Mucosa of rectum (tissue), 2 donors: ENCODE results near the gene ABTB1.

ENCODE experiments used
- H3K27ac ChIP-seq, 2 donors: one replicate each; pipeline ENCODE4 v1.7.0; 2013; ENCODE audit warnings: inconsistent platforms in 2 of 2, low read depth in 2 of 2, low read length in 2 of 2
- H3K27me3 ChIP-seq, 2 donors: one replicate each; pipeline ENCODE4 v1.7.0; 2013; ENCODE audit warnings: low read length in 2 of 2; ENCODE audit not compliant: control insufficient read depth in 2 of 2, insufficient read depth in 2 of 2
- H3K36me3 ChIP-seq, 2 donors: one replicate each; pipeline ENCODE4 v1.7.0; 2013; ENCODE audit warnings: low read length in 2 of 2; ENCODE audit not compliant: control insufficient read depth in 2 of 2, insufficient read depth in 2 of 2
- H3K4me1 ChIP-seq, 2 donors: one replicate each; pipeline ENCODE4 v1.7.0; 2013; ENCODE audit warnings: low read length in 2 of 2, mild to moderate bottlenecking in 1 of 2; ENCODE audit not compliant: control insufficient read depth in 2 of 2, insufficient read depth in 2 of 2
- H3K4me3 ChIP-seq, 2 donors: one replicate each; pipeline ENCODE4 v1.7.0; 2013; ENCODE audit warnings: low read length in 2 of 2
- H3K9ac ChIP-seq, 2 donors: one replicate each; pipeline ENCODE4 v1.7.0; 2013; ENCODE audit warnings: low read length in 2 of 2, low read depth in 1 of 2, mild to moderate bottlenecking in 1 of 2
- H3K9me3 ChIP-seq, 2 donors: one replicate each; pipeline ENCODE4 v1.7.0; 2013; ENCODE audit warnings: low read length in 2 of 2; ENCODE audit not compliant: control insufficient read depth in 2 of 2
- donor health status: healthy.
- donor health status: Normal muscosa, but diverticular disease.

The ABTB1 gene

DNA sequence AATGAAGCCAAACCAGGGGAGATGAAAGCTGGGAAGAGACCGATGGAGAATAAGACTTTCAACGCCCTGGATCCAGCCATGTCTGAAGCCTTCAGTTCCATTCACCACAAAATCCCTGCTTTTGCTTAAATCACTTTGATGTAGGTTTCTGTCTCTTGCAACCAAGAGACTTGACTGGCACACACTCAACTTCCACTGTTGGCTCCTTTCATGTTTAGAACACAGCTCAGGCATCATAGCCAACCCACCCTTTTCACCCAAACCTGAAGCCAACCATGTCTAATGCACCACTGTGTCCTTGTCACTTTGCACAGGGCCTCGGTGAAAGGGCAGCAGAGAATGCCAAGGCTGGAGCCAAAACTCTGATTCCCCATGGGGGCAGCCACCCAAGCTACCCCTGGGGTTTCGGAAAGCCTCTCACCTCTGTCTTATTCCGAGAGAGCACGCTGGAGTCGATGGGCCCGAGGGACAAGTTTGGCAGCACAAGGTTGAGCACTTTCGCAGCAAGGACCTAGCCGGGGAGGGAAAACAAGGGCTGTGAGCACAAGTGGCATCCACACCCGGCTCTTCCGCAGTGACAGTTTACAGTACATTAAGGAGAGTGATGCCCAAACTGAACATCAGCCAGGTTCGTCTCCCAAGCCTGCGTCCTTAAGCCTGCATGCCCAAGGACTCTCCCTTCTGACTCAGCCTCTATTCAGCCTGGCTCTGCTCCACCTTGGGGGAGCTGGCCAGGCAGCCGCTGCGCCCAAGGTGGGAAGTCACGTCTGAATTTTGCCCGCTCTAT, 37.6 kb downstream of the ABTB1 start:
- Histone ChIP-seq H3K9me3 (no peaks in the 10 kb centered on the region), H3K27ac (no peak overlapping the region), H3K9ac (no peak overlapping the region), H3K27me3 (no peaks in the 10 kb centered on the region), H3K4me3 (no peak overlapping the region), H3K4me1 (no peaks in the 10 kb centered on the region), H3K36me3 (peaks cover 44 to 57% of the 10 kb centered on the region in 2 donors)

DNA sequence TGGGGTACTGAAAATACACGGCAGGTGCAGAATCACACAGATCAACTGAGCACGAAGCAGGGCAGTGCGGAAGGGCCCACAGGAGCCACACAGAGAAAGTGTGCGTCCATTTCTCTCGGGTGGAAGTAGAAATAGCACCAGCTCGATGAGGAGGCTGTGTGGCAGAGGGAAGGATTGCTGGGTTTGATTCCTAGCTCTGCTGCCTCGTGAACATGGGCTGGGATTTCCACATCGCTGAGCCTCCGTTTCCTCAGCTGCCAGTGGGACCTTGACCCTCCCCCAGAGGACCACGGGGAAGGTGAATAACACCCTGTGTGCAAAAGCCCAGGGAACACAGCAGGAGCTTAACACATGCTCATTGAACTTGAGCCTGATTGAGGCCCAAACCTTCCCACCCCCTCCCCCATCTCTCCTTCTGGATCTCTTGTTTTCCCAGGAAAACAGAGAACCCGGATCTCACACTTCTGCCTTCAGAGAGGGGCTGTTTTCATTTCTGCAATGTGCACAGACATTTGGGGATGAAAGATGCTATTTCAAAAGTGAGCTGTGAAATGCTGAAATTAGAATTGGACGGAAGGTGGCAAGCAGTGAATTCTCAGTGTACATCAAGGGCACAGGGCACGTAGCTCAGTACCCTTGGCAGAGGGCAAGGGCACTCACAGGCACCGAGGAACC, 38.4 kb downstream of the ABTB1 start:
- Histone ChIP-seq H3K9me3 (no peaks in the 10 kb centered on the region), H3K36me3 (peaks cover 46 to 56% of the 10 kb centered on the region in 2 donors), H3K27ac (no peak overlapping the region), H3K4me3 (no peak overlapping the region), H3K9ac (no peak overlapping the region), H3K4me1 (no peaks in the 10 kb centered on the region), H3K27me3 (no peaks in the 10 kb centered on the region)

DNA sequence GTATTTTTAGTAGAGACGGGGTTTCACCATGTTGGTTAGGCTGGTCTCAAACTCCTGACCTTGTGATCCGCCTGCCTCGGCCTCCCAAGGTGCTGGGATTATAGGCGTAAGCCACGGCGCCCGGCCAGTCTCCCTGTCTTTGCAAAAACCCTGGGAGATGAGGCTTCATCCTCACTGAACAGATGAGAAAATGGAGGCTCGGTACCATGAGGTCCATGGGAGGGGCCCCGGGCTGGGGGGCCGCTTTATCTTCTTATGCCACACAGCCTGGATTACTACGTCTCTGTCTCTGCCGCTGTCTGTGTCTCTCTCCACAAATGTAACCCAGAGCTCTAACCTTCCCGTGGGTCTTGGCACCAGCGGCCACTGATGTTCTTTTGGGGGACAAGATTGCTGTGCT, 39.1 kb downstream of the ABTB1 start:
- Histone ChIP-seq H3K27ac (no peak overlapping the region), H3K27me3 (no peaks in the 10 kb centered on the region), H3K4me3 (no peak overlapping the region), H3K9ac (no peak overlapping the region), H3K9me3 (no peaks in the 10 kb centered on the region), H3K36me3 (peaks cover 44 to 58% of the 10 kb centered on the region in 2 donors), H3K4me1 (no peaks in the 10 kb centered on the region)

DNA sequence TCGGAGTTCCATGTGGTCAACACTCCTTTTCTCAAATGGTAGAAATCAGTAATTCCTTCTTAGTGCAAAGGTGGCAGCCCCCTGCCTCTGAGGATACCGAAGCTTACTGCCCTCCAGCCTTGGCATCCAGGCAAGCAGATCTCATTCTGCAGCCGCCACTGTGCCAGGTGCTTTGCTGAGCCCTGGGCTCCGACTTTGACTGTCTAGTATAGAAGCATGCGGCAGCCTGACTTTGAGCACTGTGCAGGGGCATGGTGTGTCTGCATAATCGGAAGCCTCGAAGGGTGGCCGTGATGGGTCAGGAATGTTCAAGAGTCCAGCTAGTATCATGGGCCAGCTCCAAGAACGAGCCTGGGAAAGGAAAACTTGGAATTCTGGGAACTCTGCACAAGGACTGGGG, 39.7 kb downstream of the ABTB1 start:
- Histone ChIP-seq H3K36me3 (peaks cover 44 to 56% of the 10 kb centered on the region in 2 donors), H3K27ac (no peak overlapping the region), H3K4me1 (no peaks in the 10 kb centered on the region), H3K27me3 (no peaks in the 10 kb centered on the region), H3K9me3 (no peaks in the 10 kb centered on the region), H3K9ac (no peak overlapping the region), H3K4me3 (no peak overlapping the region)

- Histone ChIP-seq H3K36me3 (peaks cover 40 to 56% of the 10 kb centered on the region in 2 donors), H3K27me3 (no peaks in the 10 kb centered on the region), H3K9me3 (no peaks in the 10 kb centered on the region), H3K9ac (no peak overlapping the region), H3K4me1 (no peaks in the 10 kb centered on the region), H3K27ac (peak overlapping the region in 1 of 2 donors; percentile 41), H3K4me3 (no peak overlapping the region)
Observed at GRCh38 chr3:127712881-127713771, 40.4 kb downstream of the ABTB1 start.

DNA sequence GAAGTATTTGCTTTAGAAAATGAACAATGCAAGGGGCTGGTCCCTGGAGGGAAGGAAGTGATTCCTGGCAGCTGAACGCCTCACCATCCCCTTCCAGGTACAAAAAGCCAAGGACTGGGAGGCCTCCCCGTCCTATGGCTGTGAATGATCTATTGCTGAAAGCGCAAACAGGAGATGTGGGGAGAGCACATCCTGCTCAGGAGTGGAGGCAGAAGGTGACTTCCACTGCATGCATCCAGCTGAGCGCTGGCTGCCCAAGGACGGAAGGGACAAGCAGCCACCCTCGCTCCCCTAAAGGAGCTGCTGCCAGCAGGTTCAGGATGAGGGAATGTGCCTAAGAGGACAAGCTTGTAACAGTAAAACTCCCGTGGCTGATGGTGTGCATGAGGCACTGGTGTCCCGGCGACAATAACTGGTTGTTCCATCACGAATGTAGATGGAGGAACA, 41.4 kb downstream of the ABTB1 start:
- H3K27me3 ChIP-seq: no peaks in the 10 kb centered on the region
- no peak overlapping the region for H3K4me3 ChIP-seq
- H3K36me3 ChIP-seq: peaks cover 45 to 52% of the 10 kb centered on the region in 2 donors
- H3K27ac ChIP-seq: peak overlapping the region in 1 of 2 donors; percentile 20
- no peaks in the 10 kb centered on the region for H3K9me3 ChIP-seq
- no peak overlapping the region for H3K9ac ChIP-seq
- no peaks in the 10 kb centered on the region for H3K4me1 ChIP-seq

DNA sequence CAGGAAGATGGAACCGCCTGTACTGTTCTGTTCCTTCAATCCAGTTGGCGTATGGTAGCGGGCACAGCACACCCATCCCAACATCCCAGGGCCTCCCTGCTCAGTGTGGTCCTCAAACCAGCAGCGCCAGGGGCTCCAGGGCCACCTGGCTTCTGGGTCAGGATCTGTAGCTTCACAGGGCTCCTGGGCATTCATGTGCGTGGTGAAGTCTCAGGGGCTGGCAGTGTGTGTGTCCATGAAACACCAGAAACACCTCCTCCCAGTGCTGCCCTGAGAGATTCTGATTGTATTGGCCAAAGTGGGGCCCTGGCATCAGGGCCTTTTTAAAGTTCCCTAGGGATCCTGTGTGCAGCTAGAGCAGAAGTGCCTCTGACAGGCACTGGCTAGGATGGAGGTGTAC, 42.1 kb downstream of the ABTB1 start:
- H3K36me3 ChIP-seq: peaks cover 42 to 58% of the 10 kb centered on the region in 2 donors
- H3K9ac ChIP-seq: no peak overlapping the region
- H3K27me3 ChIP-seq: no peaks in the 10 kb centered on the region
- no peak overlapping the region for H3K4me3 ChIP-seq
- H3K9me3 ChIP-seq: no peaks in the 10 kb centered on the region
- H3K4me1 ChIP-seq: no peaks in the 10 kb centered on the region
- peak overlapping the region in 1 of 2 donors; percentile 20 for H3K27ac ChIP-seq

DNA sequence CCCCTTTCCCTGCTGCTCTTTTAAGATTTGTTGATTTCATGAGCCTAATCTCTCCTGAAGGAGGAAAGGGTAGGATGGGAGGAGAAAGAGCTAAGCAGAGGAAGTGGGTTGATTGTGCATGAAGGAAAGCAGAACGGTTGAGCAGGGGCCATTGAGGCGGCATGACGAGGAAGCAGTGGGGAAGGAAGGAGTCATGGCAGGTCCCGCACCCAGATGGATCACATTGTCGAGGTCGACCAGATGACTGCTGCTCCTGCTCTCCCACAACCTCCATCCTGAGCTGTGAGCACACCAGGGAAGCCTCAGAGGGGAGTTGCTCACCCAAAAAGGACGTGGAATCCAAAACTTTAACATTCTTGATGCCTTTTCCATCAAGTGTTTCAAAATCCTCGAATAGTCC, 42.8 kb downstream of the ABTB1 start:
- no peaks in the 10 kb centered on the region for H3K9me3 ChIP-seq
- H3K9ac ChIP-seq: no peak overlapping the region
- no peak overlapping the region for H3K4me3 ChIP-seq
- no peak overlapping the region for H3K27ac ChIP-seq
- no peaks in the 10 kb centered on the region for H3K27me3 ChIP-seq
- no peaks in the 10 kb centered on the region for H3K4me1 ChIP-seq
- peaks cover 49 to 54% of the 10 kb centered on the region in 2 donors for H3K36me3 ChIP-seq

DNA sequence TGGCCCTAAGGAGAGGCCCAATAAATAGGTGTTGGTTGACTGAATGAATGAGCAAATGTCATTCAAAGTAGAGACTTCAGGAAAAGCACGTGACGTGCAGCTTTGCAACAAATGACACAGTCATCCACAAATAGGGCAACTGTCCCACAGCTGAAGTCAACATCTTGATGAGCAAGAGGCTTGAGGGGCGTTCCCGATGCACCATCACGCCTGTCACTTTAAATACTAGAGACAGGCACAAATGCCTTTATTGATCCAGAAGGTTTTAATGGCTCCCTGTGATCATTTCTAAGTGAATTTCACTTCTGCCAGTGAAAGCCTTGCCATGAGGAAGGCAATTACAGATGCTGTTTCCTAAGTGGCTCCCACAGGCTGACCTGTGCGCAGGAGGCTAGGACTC, 43.6 kb downstream of the ABTB1 start:
- Histone ChIP-seq H3K9me3 (no peaks in the 10 kb centered on the region), H3K27ac (no peak overlapping the region), H3K27me3 (no peaks in the 10 kb centered on the region), H3K4me1 (no peaks in the 10 kb centered on the region), H3K36me3 (peaks cover 49% of the 10 kb centered on the region in 2 donors), H3K4me3 (no peak overlapping the region), H3K9ac (no peak overlapping the region)
